KBM-7 (cell line): ENCODE data around the gene BCO2.
A peak's percentile ranks its signal among the peaks of the same experiment; 100 is the strongest.
"Not testable (repeated sequence)": the region's sequence is repeated elsewhere in the genome, so short reads cannot be mapped to it uniquely, and the experiment has no call there.

Experiments used
- DNase-seq: peaks from one replicate; pipeline ENCODE4 v3.0.0-alpha.2; 2015
- in situ Hi-C: fragments of 300-500 bp; cut with MboI; formaldehyde crosslinking; loops from 2 replicates; pipeline ENCODE4 v1.14.3; 2020; ENCODE audit warnings: low sequenced_read_pairs, low pct_unique_long_range_greater_than_20kb, mixed read lengths

The BCO2 gene

DNA sequence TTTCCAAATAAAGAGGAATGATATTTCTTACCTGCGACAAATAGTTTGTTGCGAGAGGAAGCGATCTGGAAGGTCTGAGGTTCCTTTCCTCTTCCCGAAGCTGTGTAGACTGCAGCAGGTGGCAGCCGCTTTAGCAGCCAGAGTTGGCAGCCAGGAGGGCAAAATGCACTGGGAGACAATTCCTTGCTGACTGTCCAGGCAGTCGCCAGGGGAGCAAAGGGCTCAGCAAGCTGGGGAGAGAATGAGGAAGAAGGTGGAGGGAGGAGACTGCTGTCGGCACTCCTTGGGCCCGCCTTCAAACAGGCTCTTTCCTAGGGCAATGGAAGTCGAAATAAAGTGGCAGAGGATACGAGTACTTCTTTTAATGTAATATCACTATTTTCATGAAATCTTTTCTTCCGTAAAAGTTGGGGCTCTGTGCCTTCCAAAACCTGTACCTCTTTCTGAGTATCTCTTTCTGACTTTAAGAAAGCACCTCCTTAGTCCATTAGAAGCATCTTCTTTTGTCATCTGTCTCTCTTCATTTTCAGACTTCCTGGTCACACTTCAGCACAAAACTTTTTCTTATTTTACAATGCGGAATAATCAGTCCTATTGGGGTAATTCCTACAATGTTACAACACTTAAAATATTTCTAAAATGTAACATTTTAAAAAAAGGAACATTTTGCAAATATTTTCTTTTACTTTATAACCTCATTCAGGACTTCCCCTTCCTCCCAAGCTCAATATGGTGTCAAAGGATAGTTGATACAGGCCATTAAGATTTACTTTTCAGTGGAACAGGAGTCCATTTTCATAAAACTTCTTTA is 11.2 kb upstream of the BCO2 start, which contains the start of gene IL18:
TSS of gene IL18 (minus strand) at position 220 of the 811 bp plus-strand sequence. CDS start 9,041 bp downstream, outside the sequence.
- peak; percentile 79 for DNase-seq

DNA sequence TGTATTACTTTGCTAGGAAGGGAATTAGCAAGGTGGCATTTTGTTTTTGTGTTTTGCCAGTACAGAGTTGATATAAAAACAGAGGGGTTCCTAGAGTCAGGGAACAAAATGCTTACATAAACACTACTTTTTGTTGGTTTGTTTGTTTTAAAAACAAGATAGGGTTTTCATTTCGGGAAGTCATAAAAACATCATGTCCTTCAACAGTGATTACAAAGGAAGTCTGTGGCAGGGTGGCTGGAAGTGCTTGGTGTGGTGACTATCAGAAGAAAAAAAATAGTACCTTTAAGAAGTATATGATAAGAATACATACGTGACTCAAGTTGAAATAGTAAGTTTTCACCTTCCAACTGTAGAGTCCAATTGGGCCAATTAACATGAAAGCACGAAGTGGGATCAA is 10.3 kb upstream of the BCO2 start:
- DNase-seq: peak; percentile 24
- in situ Hi-C loops: no loop called here

More for the DNA sequence above, 11.2 kb upstream of the BCO2 start, which contains the start of gene IL18:
- in situ Hi-C loops: no loop called here

DNA sequence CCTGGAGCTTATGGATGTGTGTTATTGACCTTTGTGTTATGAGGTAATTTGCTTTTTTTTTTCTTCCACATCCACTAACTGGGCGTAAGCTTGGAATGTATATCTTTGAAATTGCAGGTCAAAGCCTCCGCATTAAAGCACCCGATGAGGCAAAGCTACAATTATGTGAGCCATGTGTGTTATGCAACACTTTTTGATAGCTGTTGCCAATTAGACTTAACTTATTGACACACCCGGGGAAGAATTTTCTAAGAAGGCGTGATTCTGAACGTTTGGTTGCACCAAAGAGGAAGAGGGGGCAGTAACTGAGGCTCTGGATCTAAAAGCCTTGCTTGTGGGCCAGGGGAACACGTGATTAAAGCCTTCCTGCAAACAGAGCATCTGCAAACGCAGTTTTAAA is 8.8 kb upstream of the BCO2 start:
- DNase-seq: no peak
- in situ Hi-C loops: no loop called here

DNA sequence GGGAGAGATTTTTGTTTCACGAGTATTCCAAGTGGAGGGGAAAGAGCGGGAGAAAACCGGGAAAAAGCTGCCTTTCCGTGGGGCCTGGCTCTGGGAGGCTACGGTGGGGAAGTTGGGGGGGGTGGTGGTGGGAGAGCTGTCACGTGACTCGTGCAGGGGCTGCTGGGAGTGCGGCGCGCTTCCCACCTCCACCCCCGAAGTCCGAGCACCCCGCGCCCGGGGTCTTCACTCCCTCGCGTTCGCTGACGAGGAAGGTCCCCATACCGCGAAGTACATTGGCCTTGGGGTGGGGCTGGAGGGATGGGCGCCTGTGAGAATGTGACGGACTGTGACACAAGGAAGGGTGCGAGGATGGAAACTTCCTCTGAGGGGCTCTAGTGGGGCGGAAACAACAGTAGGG is 8.2 kb upstream of the BCO2 start, which contains the start of gene TEX12:
TSS of gene TEX12 (plus strand) at position 228 of the 400 bp plus-strand sequence. CDS start 1,897 bp downstream, outside the sequence.
- in situ Hi-C loops: no loop called here
- no peak for DNase-seq

DNA sequence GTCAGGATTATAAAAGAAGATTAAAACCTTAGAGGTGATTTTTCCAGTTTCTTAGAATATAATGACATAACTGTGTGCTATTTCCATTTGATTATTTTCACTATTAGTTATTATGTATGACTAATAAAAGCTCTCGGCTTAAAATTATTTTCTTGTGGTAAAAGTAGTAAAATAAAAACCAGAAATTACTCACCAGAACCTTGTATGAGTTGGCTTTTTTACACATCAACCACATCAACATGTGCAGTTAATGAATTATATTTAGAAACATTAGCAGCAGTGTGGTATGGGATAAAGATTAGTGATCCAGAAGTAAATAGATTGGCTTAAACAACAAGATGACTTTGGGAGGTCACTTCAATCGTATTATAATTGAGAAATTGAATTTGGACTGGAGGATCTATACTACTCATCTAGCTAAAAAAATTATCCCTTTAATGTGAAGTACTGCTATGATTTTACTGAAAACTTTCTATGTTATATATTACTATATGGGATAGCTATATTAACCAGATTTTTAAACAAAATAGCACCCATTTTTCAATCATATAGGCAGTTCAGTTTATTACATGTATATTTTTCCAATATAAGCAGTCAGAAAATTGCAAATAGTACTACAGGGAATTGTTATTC is 2.8 kb upstream of the BCO2 start:
- in situ Hi-C loops: no loop called here
- no peak for DNase-seq

DNA sequence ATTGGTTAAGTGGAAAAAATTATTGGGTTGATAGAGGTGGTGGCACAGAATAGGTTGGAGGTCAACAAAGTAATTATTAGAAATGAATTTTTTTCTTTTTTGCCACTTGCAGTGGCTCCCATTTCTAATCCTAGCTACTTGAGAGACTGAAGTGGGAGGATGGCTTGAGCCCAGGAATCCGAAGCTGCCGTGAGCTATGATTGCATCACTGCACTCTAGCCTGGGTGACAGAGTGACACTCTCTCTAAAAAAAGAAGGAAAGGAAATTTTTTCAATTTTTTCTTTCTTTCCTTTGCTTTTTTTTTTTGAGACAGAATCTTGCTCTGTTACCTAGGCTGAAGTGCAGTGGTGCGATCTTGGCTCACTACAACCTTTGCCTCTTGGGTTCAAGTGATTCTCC is 2.2 kb upstream of the BCO2 start:
- no peak for DNase-seq
- in situ Hi-C loops: no loop called here

DNA sequence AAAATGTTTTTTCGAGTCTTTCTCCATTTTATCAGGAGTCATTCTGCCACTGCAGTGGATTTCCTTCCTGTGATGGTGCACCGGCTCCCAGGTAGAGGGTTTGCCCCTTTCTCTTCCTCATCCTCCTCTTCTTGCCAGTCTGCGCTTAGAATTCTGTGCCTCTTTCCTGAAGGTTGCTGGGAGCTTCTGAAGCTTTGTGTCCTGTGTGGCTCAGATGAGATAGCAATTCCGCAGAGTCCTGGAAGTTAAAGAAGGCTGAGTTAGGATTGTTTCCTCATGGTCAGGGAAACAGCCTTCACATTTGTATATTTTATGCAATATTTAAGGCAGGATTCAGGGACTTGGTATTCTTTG is 264 bp downstream of the BCO2 start:
- in situ Hi-C loops: no loop called here

DNA sequence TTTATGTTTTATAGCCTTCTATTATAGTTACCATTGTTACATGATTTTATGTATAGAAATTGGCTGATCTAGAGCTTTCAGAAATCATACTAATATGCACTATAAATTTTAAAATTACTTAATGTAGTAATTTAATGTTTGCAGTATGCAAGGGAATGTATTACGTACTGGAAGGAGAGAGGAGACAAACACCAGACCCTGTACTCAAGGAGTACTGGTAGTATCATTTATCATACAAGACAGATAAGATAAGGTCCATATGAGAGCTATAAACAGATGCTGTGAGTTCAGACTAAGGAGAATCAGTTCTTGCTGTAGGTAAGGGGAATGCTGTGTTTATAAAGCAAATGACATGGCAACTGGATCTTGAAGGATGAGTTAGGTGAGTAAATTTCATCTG is 765 bp downstream of the BCO2 start:
- in situ Hi-C loops: no loop called here
- DNase-seq: no peak

More for the DNA sequence above, 264 bp downstream of the BCO2 start:
- DNase-seq: no peak

DNA sequence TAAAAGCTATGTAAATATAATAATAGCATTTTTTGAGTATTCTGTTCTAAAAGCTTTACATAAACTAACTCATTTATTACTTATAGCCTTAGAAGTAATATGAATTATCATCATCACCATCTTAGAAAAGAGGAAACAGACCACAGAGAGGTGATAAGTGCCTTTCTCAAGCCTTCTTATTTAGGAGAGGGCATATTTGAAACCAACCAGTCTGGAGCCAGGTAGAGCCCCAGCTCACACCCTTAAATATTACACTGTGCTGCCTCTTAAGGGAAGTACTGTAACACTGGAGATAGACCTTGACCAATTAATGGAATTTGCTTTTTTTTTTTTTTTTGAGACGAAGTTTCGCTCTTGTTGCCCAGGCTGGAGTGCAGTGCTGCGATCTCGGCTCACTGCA is 2.3 kb downstream of the BCO2 start:
- DNase-seq: no peak
- in situ Hi-C loops: no loop called here

DNA sequence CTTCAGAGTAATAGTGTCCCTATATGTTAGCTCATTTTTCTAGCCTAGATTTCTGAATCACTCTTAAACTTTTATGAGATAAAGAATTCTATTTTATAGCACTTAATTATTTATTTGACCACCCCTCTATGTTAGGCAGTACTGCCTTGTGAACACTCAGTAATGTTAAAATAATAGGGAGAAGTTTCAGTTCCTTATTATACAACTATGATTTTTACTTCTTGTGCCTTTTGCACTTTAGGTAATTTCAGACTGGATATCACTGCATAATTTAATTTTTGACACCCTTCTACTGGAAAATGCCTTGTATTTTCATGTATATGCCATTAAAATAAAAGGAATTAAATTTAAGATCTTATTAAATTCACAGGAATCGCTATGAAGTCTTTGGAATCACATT is 3.1 kb downstream of the BCO2 start:
- in situ Hi-C loops: no loop called here

DNA sequence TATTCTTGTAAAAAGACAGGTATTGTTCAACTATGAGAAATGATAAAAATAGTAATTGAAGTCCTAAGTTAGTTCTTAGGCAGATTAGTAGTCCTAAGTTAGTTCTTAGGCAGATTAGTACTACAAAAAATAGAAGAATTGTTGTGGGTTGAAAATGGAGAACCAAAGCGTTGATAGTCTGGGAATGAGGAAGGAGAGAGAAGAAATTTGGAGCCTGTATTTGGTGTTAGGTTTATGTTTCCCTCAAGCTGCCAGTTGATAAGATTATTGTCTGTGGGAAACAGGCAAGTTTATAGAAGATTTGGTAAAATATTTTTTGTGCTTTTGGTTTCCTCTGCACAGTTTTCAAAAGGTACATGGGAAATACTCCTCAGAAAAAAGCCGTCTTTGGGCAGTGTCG is 3.6 kb downstream of the BCO2 start:
- in situ Hi-C loops: no loop called here
- DNase-seq: no peak

More for the DNA sequence above, 3.1 kb downstream of the BCO2 start:
- no peak for DNase-seq

DNA sequence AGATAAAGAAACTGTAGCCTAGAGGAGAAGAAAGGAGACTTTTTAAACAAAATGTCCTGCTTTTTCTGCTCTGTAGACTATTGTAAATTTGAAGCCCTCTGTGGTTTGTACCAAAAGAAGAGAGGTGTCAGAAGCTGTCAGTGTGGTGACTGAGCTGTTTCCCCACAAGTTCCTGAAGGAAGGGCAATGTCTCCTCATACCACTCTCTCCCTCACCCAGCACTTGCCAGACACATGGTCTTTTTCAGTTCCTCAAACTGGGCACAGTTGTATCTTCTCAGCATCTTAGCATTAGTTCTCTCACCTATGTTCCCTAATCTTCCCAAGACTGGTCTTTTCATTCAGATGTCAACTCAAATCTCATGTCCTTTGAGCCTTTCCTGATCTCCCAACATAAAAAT is 4.3 kb downstream of the BCO2 start:
- peak; percentile 62 for DNase-seq
- in situ Hi-C loops: no loop called here

DNA sequence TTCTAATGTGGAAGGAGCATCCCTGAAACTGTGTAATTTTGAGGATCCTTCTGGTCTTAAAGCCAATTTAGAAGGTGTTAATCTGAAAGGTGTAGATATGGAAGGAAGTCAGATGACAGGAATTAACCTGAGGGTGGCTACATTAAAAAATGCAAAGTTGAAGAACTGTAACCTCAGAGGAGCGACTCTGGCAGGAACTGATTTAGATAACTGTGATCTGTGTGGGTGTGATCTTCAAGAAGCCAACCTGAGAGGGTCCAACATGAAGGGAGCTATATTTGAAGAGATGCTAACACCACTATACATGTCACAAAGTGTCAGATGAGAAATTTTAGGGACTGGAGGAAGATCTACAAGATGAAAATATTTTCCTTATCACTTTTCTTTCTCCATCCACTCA is 7.6 kb downstream of the BCO2 start:
- in situ Hi-C loops: no loop called here

DNA sequence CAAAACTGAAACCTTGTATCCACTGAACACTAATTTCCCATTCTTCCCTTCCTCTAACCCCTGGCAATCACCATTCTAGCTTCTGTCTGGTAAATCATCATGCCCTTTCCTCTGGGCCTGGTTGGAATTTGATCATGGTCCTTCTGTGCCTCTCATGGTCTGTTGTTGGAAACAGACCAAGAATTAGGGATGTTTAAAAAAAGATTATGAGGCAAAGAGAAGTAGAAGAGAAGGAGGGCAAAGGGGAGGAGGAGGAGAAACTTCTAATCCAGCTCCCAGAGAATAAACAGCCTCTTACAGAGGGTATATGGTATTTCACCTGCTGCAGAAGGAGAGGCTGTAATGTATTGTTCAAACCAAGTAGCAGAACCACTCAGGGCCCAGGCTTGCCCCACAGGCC is 10.6 kb downstream of the BCO2 start:
- DNase-seq: no peak
- in situ Hi-C loops: no loop called here

More for the DNA sequence above, 7.6 kb downstream of the BCO2 start:
- no peak for DNase-seq

DNA sequence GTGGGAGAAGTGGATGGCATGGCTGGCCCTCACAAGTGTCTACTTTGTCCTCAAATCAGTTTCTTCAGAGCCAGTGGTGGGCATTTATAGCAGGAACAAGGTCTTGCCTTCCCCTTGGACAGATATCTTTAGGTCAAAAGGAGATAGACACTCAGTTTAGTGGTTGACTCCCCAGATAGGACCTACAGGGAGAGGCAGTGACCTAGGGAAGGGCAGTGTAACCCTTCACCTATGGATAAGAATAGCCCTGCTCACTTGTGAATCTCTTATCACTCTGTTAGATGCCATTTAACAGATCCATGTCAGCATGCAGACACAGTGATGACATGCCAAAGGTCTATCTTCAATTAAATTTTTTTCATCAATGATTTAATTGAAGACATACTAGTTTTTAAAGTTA is 11.0 kb downstream of the BCO2 start:
- in situ Hi-C loops: no loop called here
- no peak for DNase-seq

DNA sequence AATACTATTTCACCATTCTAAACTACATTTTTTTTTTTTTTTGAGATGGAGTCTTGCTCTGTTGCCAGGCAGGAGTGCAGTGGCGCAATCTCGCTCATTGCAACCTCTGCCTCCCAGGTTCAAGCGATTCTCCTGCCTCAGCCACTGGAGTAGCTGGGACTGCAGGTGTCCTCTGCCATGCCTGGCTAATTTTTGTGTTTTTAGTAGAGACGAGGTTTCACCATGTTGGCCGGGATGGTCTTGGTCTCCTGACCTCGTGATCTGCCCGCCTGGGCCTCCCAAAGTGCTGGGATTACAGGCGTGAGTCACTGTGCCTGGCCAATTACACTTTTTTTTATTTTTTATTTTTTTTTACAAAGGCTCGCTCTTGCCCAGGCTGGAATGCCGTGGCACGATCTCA is 19.8 kb downstream of the BCO2 start:
- in situ Hi-C loops, DNase-seq: not testable (repeated sequence)

DNA sequence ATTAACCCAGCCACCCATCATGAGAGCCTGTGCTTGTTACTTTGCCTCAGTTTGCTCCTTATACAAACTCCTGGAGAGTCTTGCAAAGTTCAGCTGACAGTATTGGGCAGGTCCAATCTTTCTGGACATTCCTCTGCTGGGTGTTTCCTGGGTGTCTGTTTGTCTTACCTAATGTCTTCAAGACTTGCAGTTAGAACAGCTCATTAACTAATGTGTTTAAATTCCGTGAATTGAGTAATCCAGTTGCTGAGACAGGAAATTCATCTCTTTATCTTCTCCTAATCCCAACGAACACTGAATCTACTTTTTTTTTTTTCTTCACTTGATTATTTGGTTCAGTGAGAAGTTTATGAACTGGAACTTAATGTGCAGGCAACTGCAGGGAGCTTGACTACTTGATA is 20.6 kb downstream of the BCO2 start:
- in situ Hi-C loops: no loop called here

DNA sequence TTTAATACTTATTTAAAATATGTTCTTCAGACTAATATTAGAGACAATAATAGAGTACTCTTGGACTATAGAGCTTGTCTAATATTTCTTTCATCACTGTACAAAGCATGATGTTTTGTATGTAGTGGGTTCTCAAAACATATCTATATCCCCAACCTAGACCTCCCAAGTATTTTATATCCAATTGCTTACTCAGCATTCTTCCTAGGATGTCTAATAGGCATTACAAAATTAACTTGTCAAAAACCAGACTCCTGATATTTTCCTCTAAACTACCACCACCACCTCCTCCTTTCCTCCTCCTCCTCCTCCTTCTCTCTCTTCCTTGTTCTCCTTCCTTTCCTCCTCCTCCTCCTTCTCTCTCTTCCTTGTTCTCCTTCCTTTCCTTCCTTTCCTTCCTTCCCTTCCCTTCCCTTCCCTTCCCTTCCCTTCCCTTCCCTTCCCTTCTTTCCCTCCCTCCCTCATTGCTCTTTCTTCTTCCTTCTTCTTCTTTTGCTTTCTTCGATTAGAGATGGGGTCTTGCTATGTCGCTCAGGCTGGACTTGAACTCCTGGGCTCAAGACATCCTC is 21.3 kb downstream of the BCO2 start:
- DNase-seq: no peak
- in situ Hi-C loops: no loop called here

More for the DNA sequence above, 20.6 kb downstream of the BCO2 start:
- DNase-seq: no peak

DNA sequence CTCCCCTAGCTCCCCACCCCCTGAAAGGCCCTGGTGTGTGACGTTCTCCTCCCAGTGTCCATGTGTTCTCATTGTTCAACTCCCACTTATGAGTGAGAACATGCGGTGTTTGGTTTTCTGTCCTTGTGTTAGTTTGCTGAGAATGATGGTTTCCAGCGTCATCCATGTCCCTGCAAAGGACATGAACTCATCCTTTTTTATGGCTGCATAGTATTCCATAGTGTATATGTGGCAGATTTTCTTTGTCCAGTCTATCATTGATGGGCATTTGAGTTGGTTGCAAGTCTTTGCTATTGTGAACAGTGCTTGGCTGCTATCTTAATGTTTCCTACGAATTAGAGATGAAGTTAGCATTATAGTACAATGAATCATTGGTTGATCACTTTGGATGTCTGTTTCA is 23.8 kb downstream of the BCO2 start:
- DNase-seq, in situ Hi-C loops: not testable (repeated sequence)

DNA sequence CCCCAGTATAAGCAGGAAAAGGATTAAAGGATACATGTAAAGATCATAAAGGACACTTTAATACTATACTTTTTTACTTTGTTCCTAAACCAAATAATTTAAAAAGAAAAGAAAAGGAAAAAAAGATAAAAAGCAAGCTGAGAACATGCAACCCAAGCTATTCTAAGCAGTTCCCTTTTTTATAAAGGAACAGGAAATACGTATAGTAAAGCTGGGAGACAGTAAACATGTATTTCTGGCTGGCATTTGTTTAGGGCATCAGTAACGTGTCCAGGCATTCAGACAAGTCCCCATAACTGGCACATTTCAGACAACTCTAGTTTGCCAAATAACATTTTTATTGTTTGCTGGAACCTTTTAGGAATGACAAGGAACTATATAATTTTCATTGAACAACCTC is 24.9 kb downstream of the BCO2 start:
- peak; percentile 48 for DNase-seq
- in situ Hi-C loops: no loop called here
